Measurements from ENCODE around the gene C19orf38. TPM values are rescaled to one million over a fixed set of nuclear protein-coding genes. Genes with fewer than 3 reads are reported as not detected.

The C19orf38 gene
- total RNA-seq, 4 donors from 2014 or later, result 0.42 to 0.91 TPM; not detected in 2

DNA sequence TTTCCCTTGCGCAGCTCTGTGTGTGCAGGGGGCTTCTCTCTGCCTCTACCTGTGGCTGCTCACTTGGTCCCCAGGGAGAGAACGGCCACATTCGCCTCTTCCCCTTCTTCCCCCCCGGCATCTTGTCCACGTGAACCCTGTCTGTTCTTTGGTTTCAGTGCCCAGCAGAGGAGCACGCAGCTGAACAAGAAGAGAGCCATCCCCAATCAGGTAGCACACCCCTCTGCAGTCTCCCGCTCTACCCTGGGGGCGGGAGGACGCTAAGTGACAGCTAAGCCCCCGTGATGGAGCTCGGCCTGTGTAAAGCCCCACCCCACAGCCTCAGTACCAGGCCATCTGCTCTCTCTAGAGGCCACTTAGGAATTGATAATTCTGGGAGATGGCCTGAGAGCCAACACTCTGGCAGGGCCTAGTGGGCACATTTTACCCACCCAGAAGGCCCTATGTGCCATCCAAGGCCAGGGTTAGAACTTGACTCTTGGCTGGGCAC is 42.4 kb upstream of the C19orf38 start:
- intact Hi-C loops (cut with DNase I; ENCODE audit: low total_unique reads), result no loop called here
- no peak for DNase-seq (ENCODE audit: low spot score in 2 of 2)
- H3K4me3 ChIP-seq (ENCODE audit: low read depth, poor library complexity, severe bottlenecking), result no peak overlapping the region
- no peak for TF ChIP-seq CTCF (IDR thresholded peaks at IDR 0.05)
- no peak for TF ChIP-seq POLR2A (IDR thresholded peaks at IDR 0.05)
- 86 to 90% methylated on average over 9 to 11 of the region's 11 CpGs for WGBS, 2 donors

DNA sequence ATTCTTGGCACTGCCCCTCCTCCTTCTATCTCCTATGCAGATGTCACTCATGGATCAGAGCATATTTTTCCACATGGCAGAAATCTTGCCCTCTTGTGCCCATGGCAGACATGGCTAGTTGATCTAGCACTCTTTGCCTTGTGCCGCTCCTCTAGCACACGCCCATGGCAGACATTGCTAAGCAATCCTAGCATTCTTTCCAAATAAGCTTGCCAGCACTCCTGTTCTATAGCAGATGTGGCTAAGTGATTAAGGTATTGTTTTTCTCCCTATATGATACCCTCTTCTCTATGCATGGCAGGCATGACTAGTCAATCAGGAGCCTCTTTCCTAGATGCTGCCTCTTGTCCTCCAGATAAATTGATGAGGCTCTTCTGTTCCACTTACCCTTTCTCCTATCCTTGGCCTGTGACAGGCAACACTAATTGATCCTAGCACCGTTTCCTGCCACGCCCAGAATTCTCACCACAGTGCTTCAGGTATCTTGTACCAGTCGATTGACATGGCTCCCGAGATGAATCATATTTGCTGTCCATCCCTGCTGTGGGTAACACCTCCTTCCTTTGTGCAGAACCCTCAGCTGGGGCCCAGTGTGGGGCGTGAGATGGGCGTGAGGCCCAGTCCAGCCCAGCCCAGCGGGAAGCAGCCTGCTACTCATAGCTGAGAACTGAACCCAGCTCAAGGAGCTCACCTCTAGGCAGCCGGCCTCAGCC is 39.1 kb upstream of the C19orf38 start:
- intact Hi-C loops (cut with DNase I; ENCODE audit: low total_unique reads), result no loop called here
- no peak overlapping the region for H3K4me3 ChIP-seq (ENCODE audit: low read depth, poor library complexity, severe bottlenecking)
- DNase-seq (ENCODE audit: low spot score in 2 of 2), result no peak
- WGBS, 2 donors, result 66 to 76% methylated on average over 6 to 10 of the region's 10 CpGs
- TF ChIP-seq POLR2A (IDR thresholded peaks at IDR 0.05) (no peak), CTCF (IDR thresholded peaks at IDR 0.05) (no peak)

GRCh38 chr19:10809651-10810285 is 38.4 kb upstream of the C19orf38 start:
- intact Hi-C loops (cut with DNase I; ENCODE audit: low total_unique reads), result no loop called here
- no peak for TF ChIP-seq POLR2A (IDR thresholded peaks at IDR 0.05)
- TF ChIP-seq CTCF (IDR thresholded peaks at IDR 0.05), result no peak
- H3K4me3 ChIP-seq (ENCODE audit: low read depth, poor library complexity, severe bottlenecking), result no peak overlapping the region
- WGBS, 2 donors, result 79 to 84% methylated on average over 15 of the region's 15 CpGs
- no peak for DNase-seq (ENCODE audit: low spot score in 2 of 2)

- DNase-seq (ENCODE audit: low spot score in 2 of 2), result no peak
- TF ChIP-seq POLR2A (IDR thresholded peaks at IDR 0.05) (no peak), CTCF (IDR thresholded peaks at IDR 0.05) (no peak)
- intact Hi-C loops (cut with DNase I; ENCODE audit: low total_unique reads), result no loop called here
- 81 to 82% methylated on average over 9 to 15 of the region's 17 CpGs for WGBS, 2 donors
- no peak overlapping the region for H3K4me3 ChIP-seq (ENCODE audit: low read depth, poor library complexity, severe bottlenecking)
Measured at GRCh38 chr19:10811391-10812111, 36.7 kb upstream of the C19orf38 start.

DNA sequence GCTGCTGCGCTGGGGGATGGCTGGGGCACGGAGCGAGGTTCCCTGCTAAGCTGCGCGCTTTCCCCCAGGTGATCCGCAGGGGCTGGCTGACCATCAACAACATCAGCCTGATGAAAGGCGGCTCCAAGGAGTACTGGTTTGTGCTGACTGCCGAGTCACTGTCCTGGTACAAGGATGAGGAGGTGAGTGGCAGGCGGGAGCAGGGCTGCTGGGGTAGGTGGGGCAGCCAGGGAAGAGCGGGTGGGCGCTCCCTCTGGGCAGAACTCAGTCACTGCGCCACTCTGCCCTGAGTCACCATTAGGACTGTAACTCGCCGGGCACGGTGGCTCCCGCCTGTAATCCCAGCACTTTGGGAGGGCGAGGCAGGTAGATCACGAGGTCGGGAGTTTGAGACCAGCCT is 36.0 kb upstream of the C19orf38 start:
- WGBS, 2 donors, result 89 to 95% methylated on average over 13 to 19 of the region's 19 CpGs
- no peak for TF ChIP-seq POLR2A (IDR thresholded peaks at IDR 0.05)
- no peak for TF ChIP-seq CTCF (IDR thresholded peaks at IDR 0.05)

More for the DNA sequence above, 36.0 kb upstream of the C19orf38 start:
- intact Hi-C loops (cut with DNase I; ENCODE audit: low total_unique reads), result no loop called here
- DNase-seq (ENCODE audit: low spot score in 2 of 2), result no peak
- H3K4me3 ChIP-seq (ENCODE audit: low read depth, poor library complexity, severe bottlenecking), result no peak overlapping the region

Measured in lower leg skin (tissue), 4 donors.